Liver (tissue), 9 donors: ENCODE results near the gene C1R. TPM values are rescaled to one million over a fixed set of nuclear protein-coding genes. Genes with fewer than 3 reads are reported as not detected.
A peak's percentile ranks its signal among the peaks of the same experiment; 100 is the strongest.

ENCODE experiments used
- DNase-seq: peaks from one replicate; pipeline ENCODE4 v3.0.0-alpha.2; 2017; ENCODE audit warnings: low spot score
- H3K27ac ChIP-seq, 2 donors: one replicate each; pipeline ENCODE4 v1.7.0; 2013; ENCODE audit warnings: inconsistent platforms in 2 of 2, low read length in 2 of 2, control low read depth in 1 of 2, low read depth in 1 of 2, mild to moderate bottlenecking in 1 of 2
- H3K27me3 ChIP-seq, 4 donors: one replicate each; pipeline versions ENCODE4 v1.6.1 to v1.7.0; 2013; ENCODE audit warnings: low read length in 3 of 4, inconsistent platforms in 1 of 4, mild to moderate bottlenecking in 1 of 4, moderate library complexity in 1 of 4; ENCODE audit not compliant: control insufficient read depth in 4 of 4, insufficient read depth in 4 of 4
- H3K36me3 ChIP-seq, 4 donors: one replicate each; pipeline versions ENCODE4 v1.6.1 to v1.7.0; 2013; ENCODE audit warnings: low read length in 3 of 4, mild to moderate bottlenecking in 3 of 4, low read depth in 1 of 4, moderate library complexity in 1 of 4; ENCODE audit not compliant: control insufficient read depth in 4 of 4, insufficient read depth in 3 of 4
- H3K4me1 ChIP-seq, 4 donors: one replicate each; pipeline versions ENCODE4 v1.6.1 to v1.7.0; 2013; ENCODE audit warnings: low read length in 3 of 4, mild to moderate bottlenecking in 3 of 4, moderate library complexity in 1 of 4; ENCODE audit not compliant: control insufficient read depth in 4 of 4, insufficient read depth in 4 of 4
- H3K4me3 ChIP-seq, 3 donors: one replicate each; pipeline versions ENCODE4 v1.6.1 to v1.7.0; 2013; ENCODE audit warnings: low read length in 3 of 3, control low read depth in 1 of 3, low read depth in 1 of 3, mild to moderate bottlenecking in 1 of 3
- H3K9ac ChIP-seq, 2 donors: one replicate each; pipeline ENCODE4 v1.7.0; 2013; ENCODE audit warnings: low read length in 2 of 2, mild to moderate bottlenecking in 2 of 2, moderate library complexity in 2 of 2, control low read depth in 1 of 2, low read depth in 1 of 2
- H3K9me3 ChIP-seq, 4 donors: one replicate each; pipeline versions ENCODE4 v1.6.1 to v1.7.0; 2013; ENCODE audit warnings: low read length in 3 of 4; ENCODE audit not compliant: control insufficient read depth in 4 of 4
- EGR1 ChIP-seq, 2 donors: IDR thresholded peaks; 2 replicates each; pipeline ENCODE4 v1.6.1; 2016 to 2018; ENCODE audit warnings: antibody characterized with exemption in 2 of 2, low read depth in 2 of 2
- FOXA1 ChIP-seq: IDR thresholded peaks from 2 replicates; pipeline ENCODE4 v1.6.1; 2016; ENCODE audit warnings: antibody characterized with exemption
- FOXA2 ChIP-seq: IDR thresholded peaks from 2 replicates; pipeline ENCODE4 v1.6.1; 2016; ENCODE audit warnings: antibody characterized with exemption
- GABPA ChIP-seq, 2 donors: IDR thresholded peaks in 1 of 2; conservative IDR thresholded peaks in 1 of 2; 2 replicates each; pipeline ENCODE4 v1.6.1; 2016; ENCODE audit warnings: antibody characterized with exemption in 2 of 2, mild to moderate bottlenecking in 1 of 2, moderate library complexity in 1 of 2
- JUND ChIP-seq, 2 donors: IDR thresholded peaks; 2 replicates each; pipeline ENCODE4 v1.6.1; 2016; ENCODE audit warnings: antibody characterized with exemption in 2 of 2
- NR2F2 ChIP-seq: IDR thresholded peaks from 2 replicates; pipeline ENCODE4 v1.6.1; 2016; ENCODE audit warnings: antibody characterized with exemption
- RAD21 ChIP-seq, 2 donors: IDR thresholded peaks; 2 replicates each; pipeline ENCODE4 v1.6.1; 2016; ENCODE audit warnings: antibody characterized with exemption in 2 of 2, mild to moderate bottlenecking in 2 of 2
- REST ChIP-seq: IDR thresholded peaks from 2 replicates; pipeline ENCODE4 v1.6.1; 2016; ENCODE audit warnings: antibody characterized with exemption, mild to moderate bottlenecking
- RXRA ChIP-seq, 2 donors: IDR thresholded peaks; 2 replicates each; pipeline ENCODE4 v1.6.1; 2017 to 2018; ENCODE audit warnings: antibody characterized with exemption in 2 of 2, mild to moderate bottlenecking in 1 of 2
- ZBTB33 ChIP-seq: IDR thresholded peaks from 2 replicates; pipeline ENCODE4 v1.6.1; 2016; ENCODE audit warnings: antibody characterized with exemption
- WGBS: extraction: QIAGEN DNeasy Blood & Tissue Kit; methylation state at CpG from one replicate; pipeline ENCODE4 v1.1.7; 2013; 5-methylcytosine and 5-hydroxymethylcytosine counted together
- polyA plus RNA-seq, 2 donors: library from polyadenylated mRNA; stranded (reverse) in 1 of 2; unstranded in 1 of 2; fragments of 200-250 nt in 1 of 2; fragments of >200 nt in 1 of 2; fragmentation: Nextera tagmentation in 1 of 2; extraction: Ambion mirVana in 1 of 2; gene quantifications; one replicate each; pipeline versions ENCODE4 v1.2.1 to v1.2.3, GENCODE V29; 2013 to 2015
- total RNA-seq, 2 donors: library from RNA; depleted of rRNA; stranded (reverse); fragments of >200 nt; gene quantifications; one replicate each; pipeline ENCODE4 v1.2.3, GENCODE V29; 2014
- TF ChIP-seq, protein P1 (sequence below): fragments of 150-350 bp; IDR thresholded peaks from 2 replicates; pipeline ENCODE4 v1.5.1; 2017; ENCODE audit warnings: improper control_type of control experiment, low read depth, low read length; ENCODE audit not compliant: missing input control
- donor health status: healthy.
- donor health status: healthy.
- donor health status: healthy.
- donor health status: healthy.
- donor health status: healthy.

The C1R gene
- total and polyA plus RNA-seq, 4 donors: 211 to 1,822 (median 1,153) TPM

GRCh38 chr12:7139200-7139599, 47.0 kb upstream of the C1R start:
- H3K9me3 ChIP-seq: no peaks in the 10 kb centered on the region
- peaks cover 9 to 81% (median 37%) of the 10 kb centered on the region in 4 donors for H3K36me3 ChIP-seq
- no peaks in the 10 kb centered on the region for H3K27me3 ChIP-seq
- H3K27ac ChIP-seq: no peak overlapping the region
- TF ChIP-seq RAD21 (IDR thresholded peaks at IDR 0.05) (no peak), GABPA (IDR thresholded peaks at IDR 0.05 in 1 of 2, conservative IDR thresholded peaks at IDR 0.05 in 1 of 2) (no peak), ZBTB33 (no peak), RXRA (IDR thresholded peaks at IDR 0.05) (no peak)
- H3K4me3 ChIP-seq: no peak overlapping the region
- H3K4me1 ChIP-seq: peaks cover 3 to 10% (median 5%) of the 10 kb centered on the region in 4 donors
- H3K9ac ChIP-seq: no peak overlapping the region
- DNase-seq: no peak
- 98% methylated on average over 2 of the region's 2 CpGs for WGBS

GRCh38 chr12:7137908-7138307, 45.7 kb upstream of the C1R start:
- Histone ChIP-seq H3K4me1 (peaks cover under 1 to 3% (median 2%) of the 10 kb centered on the region in 4 donors), H3K9me3 (no peaks in the 10 kb centered on the region), H3K4me3 (no peak overlapping the region), H3K36me3 (peaks cover 9 to 81% (median 45%) of the 10 kb centered on the region in 4 donors), H3K9ac (no peak overlapping the region), H3K27ac (no peak overlapping the region), H3K27me3 (no peaks in the 10 kb centered on the region)
- DNase-seq: no peak
- WGBS: 79% methylated on average over 4 of the region's 4 CpGs
- TF ChIP-seq FOXA1: no peak
- TF ChIP-seq NR2F2: peak; percentile 45
- TF ChIP-seq EGR1 (IDR thresholded peaks at IDR 0.05; ENCODE audit: low read depth in 2 of 2): no peak
- no peak for TF ChIP-seq ZBTB33
- TF ChIP-seq JUND (IDR thresholded peaks at IDR 0.05): no peak

DNA sequence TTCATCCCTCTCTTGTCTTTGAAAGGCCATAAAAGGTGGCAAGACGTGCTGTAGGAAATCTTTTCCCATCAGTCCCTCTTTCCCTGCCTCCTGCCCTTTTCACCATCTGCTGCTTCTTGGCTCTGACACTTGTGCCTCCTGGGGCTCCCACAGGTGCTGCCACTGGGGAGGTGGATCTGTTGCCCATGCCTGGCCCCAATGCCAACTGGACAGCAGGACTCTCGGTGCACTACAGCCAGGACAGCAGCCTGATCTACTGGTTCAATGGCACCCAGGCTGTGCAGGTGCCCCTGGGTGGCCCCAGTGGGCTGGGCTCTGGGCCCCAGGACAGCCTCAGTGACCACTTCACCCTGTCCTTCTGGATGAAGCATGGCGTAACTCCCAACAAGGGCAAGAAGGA, 44.4 kb upstream of the C1R start:
- 99% methylated on average over 3 of the region's 3 CpGs for WGBS
- no peak for DNase-seq
- Histone ChIP-seq H3K4me3 (no peak overlapping the region), H3K9me3 (no peaks in the 10 kb centered on the region), H3K4me1 (peaks cover 0 to 8% (median 6%) of the 10 kb centered on the region in 4 donors), H3K27me3 (no peaks in the 10 kb centered on the region), H3K27ac (no peak overlapping the region), H3K36me3 (peaks cover 9 to 72% (median 43%) of the 10 kb centered on the region in 4 donors), H3K9ac (no peak overlapping the region)
- TF ChIP-seq RXRA (IDR thresholded peaks at IDR 0.05) (no peak), ZBTB33 (no peak), FOXA2 (no peak), REST (no peak)
- TF ChIP-seq, protein P1, sequence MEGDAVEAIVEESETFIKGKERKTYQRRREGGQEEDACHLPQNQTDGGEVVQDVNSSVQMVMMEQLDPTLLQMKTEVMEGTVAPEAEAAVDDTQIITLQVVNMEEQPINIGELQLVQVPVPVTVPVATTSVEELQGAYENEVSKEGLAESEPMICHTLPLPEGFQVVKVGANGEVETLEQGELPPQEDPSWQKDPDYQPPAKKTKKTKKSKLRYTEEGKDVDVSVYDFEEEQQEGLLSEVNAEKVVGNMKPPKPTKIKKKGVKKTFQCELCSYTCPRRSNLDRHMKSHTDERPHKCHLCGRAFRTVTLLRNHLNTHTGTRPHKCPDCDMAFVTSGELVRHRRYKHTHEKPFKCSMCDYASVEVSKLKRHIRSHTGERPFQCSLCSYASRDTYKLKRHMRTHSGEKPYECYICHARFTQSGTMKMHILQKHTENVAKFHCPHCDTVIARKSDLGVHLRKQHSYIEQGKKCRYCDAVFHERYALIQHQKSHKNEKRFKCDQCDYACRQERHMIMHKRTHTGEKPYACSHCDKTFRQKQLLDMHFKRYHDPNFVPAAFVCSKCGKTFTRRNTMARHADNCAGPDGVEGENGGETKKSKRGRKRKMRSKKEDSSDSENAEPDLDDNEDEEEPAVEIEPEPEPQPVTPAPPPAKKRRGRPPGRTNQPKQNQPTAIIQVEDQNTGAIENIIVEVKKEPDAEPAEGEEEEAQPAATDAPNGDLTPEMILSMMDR: no peak
